Small intestine (tissue), 7 donors: Measurements from ENCODE around the gene SENP1. TPM values are rescaled to one million over a fixed set of nuclear protein-coding genes. Genes with fewer than 3 reads are reported as not detected.
A peak's percentile ranks its signal among the peaks of the same experiment; 100 is the strongest.

Source experiments
- DNase-seq, 2 donors: peaks; one replicate each; pipeline versions ENCODE4 v3.0.0 to v3.0.0-alpha.2; 2013
- FAIRE-seq: peaks from 2 replicates; lab custom pipeline; 2012; peaks lifted over from hg19 to GRCh38; lab: Jason Lieb, UNC
- H3K27ac ChIP-seq, 3 donors: one replicate each; pipeline ENCODE4 v1.5.1; 2013; ENCODE audit warnings: low read length in 2 of 3, mild to moderate bottlenecking in 2 of 3, control low read depth in 1 of 3, inconsistent platforms in 1 of 3, low read depth in 1 of 3, moderate library complexity in 1 of 3
- H3K27me3 ChIP-seq, 3 donors: one replicate each; pipeline ENCODE4 v1.6.1; 2013; ENCODE audit warnings: low read length in 3 of 3, inconsistent platforms in 1 of 3; ENCODE audit not compliant: control insufficient read depth in 3 of 3, insufficient read depth in 3 of 3
- H3K36me3 ChIP-seq, 3 donors: one replicate each; pipeline ENCODE4 v1.6.1; 2013; ENCODE audit warnings: low read length in 3 of 3, inconsistent platforms in 1 of 3, low read depth in 1 of 3, mild to moderate bottlenecking in 1 of 3, moderate library complexity in 1 of 3; ENCODE audit not compliant: control insufficient read depth in 3 of 3, insufficient read depth in 2 of 3
- H3K4me1 ChIP-seq, 3 donors: one replicate each; pipeline ENCODE4 v1.6.1; 2013; ENCODE audit warnings: low read length in 2 of 3, inconsistent platforms in 1 of 3, low read depth in 1 of 3, mild to moderate bottlenecking in 1 of 3, moderate library complexity in 1 of 3; ENCODE audit not compliant: control insufficient read depth in 3 of 3, insufficient read depth in 2 of 3
- H3K4me3 ChIP-seq, 3 donors: one replicate each; pipeline ENCODE4 v1.5.1; 2013; ENCODE audit warnings: low read length in 3 of 3, control low read depth in 1 of 3, inconsistent platforms in 1 of 3, low read depth in 1 of 3, mild to moderate bottlenecking in 1 of 3, moderate library complexity in 1 of 3
- H3K9me3 ChIP-seq, 2 donors: one replicate each; pipeline ENCODE4 v1.6.1; 2013; ENCODE audit warnings: low read depth in 1 of 2, low read length in 1 of 2; ENCODE audit not compliant: control insufficient read depth in 2 of 2, insufficient read depth in 1 of 2
- WGBS, 3 donors: extraction: QIAGEN DNeasy Blood & Tissue Kit; methylation state at CpG; one replicate each; pipeline ENCODE4 v1.1.7; 2013; 5-methylcytosine and 5-hydroxymethylcytosine counted together
- polyA plus RNA-seq, 4 donors: library from polyadenylated mRNA; stranded (reverse) in 3 of 4; unstranded in 1 of 4; fragments of 200-250 nt in 3 of 4; fragments of 120-200 nt in 1 of 4; gene quantifications; one replicate each; pipeline versions ENCODE4 v1.2.1 to v1.2.3, GENCODE V29; 2013
- donor health status: healthy with polysubstance abuse.
- donor health status: control.
- donor health status: control.
- donor health status: Bipolar disorder and iron deficiency.
- donor health status: healthy.

The SENP1 gene
- polyA plus RNA-seq, 4 donors: 2.5 to 11.7 (median 4.1) TPM

- no peak for FAIRE-seq
- Histone ChIP-seq H3K9me3 (no peaks in the 10 kb centered on the region), H3K27ac (no peak overlapping the region), H3K4me1 (peaks cover 2 to 42% (median 10%) of the 10 kb centered on the region in 3 donors), H3K4me3 (peak overlapping the region in 1 of 3 donors; percentile 22), H3K36me3 (no peaks in the 10 kb centered on the region), H3K27me3 (peaks cover 19 to 59% (median 25%) of the 10 kb centered on the region in 3 donors)
- 51 to 72% (median 63%) methylated on average over 28 to 30 of the region's 30 CpGs for WGBS, 3 donors
- DNase-seq: no peak
These were observed 100.7 kb downstream of the SENP1 start for GRCh38 chr12:48005001-48005749.

- Histone ChIP-seq H3K9me3 (no peaks in the 10 kb centered on the region), H3K4me3 (peak within 1 kb of the TSS in 2 of 3 donors; percentile 22 to 33), H3K36me3 (no peaks in the 10 kb centered on the region), H3K4me1 (peaks cover 2 to 42% (median 10%) of the 10 kb centered on the region in 3 donors), H3K27me3 (peaks cover 19 to 63% (median 26%) of the 10 kb centered on the region in 3 donors), H3K27ac (no peak within 1 kb of the TSS)
- FAIRE-seq (no peak), DNase-seq (peak in 1 of 2 donors; percentile 62)
- WGBS, 3 donors: 2 to 4% (median 2%) methylated on average over 56 to 83 of the region's 83 CpGs
These were observed 101.6 kb downstream of the SENP1 start, which contains the start of gene COL2A1 for GRCh38 chr12:48004053-48004941. Gene COL2A1, minus strand, starts transcription at chr12:48004476. Its CDS starts 155 bp downstream, at chr12:48004321.

- H3K27ac ChIP-seq: no peak overlapping the region
- peaks cover 2 to 42% (median 10%) of the 10 kb centered on the region in 3 donors for H3K4me1 ChIP-seq
- peaks cover 19 to 63% (median 26%) of the 10 kb centered on the region in 3 donors for H3K27me3 ChIP-seq
- peak overlapping the region in 1 of 3 donors; percentile 22 for H3K4me3 ChIP-seq
- WGBS, 3 donors: 2 to 5% (median 4%) methylated on average over 38 of the region's 38 CpGs
- DNase-seq (peak in 1 of 2 donors; percentile 62), FAIRE-seq (no peak)
- H3K9me3 ChIP-seq: no peaks in the 10 kb centered on the region
- H3K36me3 ChIP-seq: no peaks in the 10 kb centered on the region
These were observed 102.4 kb downstream of the SENP1 start for GRCh38 chr12:48003226-48004052.

- no peak for FAIRE-seq
- Histone ChIP-seq H3K27me3 (peaks cover 19 to 64% (median 26%) of the 10 kb centered on the region in 3 donors), H3K4me1 (peaks cover 2 to 42% (median 10%) of the 10 kb centered on the region in 3 donors), H3K4me3 (peak overlapping the region in 2 of 3 donors; percentile 5 to 9), H3K36me3 (no peaks in the 10 kb centered on the region), H3K9me3 (no peaks in the 10 kb centered on the region), H3K27ac (no peak overlapping the region)
- 2 to 3% (median 3%) methylated on average over 26 of the region's 26 CpGs for WGBS, 3 donors
- DNase-seq: peak in 1 of 2 donors; percentile 77
These were observed 103.1 kb downstream of the SENP1 start for GRCh38 chr12:48002773-48003218.

- Histone ChIP-seq H3K4me1 (peaks cover 2 to 42% (median 10%) of the 10 kb centered on the region in 3 donors), H3K9me3 (no peaks in the 10 kb centered on the region), H3K27me3 (peaks cover 19 to 67% (median 26%) of the 10 kb centered on the region in 3 donors), H3K4me3 (peak overlapping the region in 2 of 3 donors; percentile 9 to 46), H3K36me3 (no peaks in the 10 kb centered on the region), H3K27ac (no peak overlapping the region)
- FAIRE-seq (no peak), DNase-seq (no peak)
- WGBS, 3 donors: 2 to 8% (median 3%) methylated on average over 13 of the region's 13 CpGs
These were observed 103.5 kb downstream of the SENP1 start for GRCh38 chr12:48002414-48002730.

GRCh38 chr12:48001505-48002413, 104.1 kb downstream of the SENP1 start:
- H3K9me3 ChIP-seq: no peaks in the 10 kb centered on the region
- H3K27me3 ChIP-seq: peaks cover 19 to 67% (median 26%) of the 10 kb centered on the region in 3 donors
- WGBS, 3 donors: 0 to 2% (median 1%) methylated on average over 56 to 57 of the region's 57 CpGs
- FAIRE-seq (no peak), DNase-seq (peak; percentile 51 to 75)
- peaks cover 2 to 42% (median 10%) of the 10 kb centered on the region in 3 donors for H3K4me1 ChIP-seq
- H3K27ac ChIP-seq: no peak overlapping the region
- H3K36me3 ChIP-seq: no peaks in the 10 kb centered on the region
- peak overlapping the region in 2 of 3 donors; percentile 46 for H3K4me3 ChIP-seq

- H3K27ac ChIP-seq: no peak overlapping the region
- H3K4me1 ChIP-seq: peaks cover 2 to 42% (median 10%) of the 10 kb centered on the region in 3 donors
These were observed 104.9 kb downstream of the SENP1 start for GRCh38 chr12:48000878-48001504.

More at GRCh38 chr12:48000878-48001504, 104.9 kb downstream of the SENP1 start:
- Histone ChIP-seq H3K4me3 (peak overlapping the region in 2 of 3 donors; percentile 46), H3K9me3 (no peaks in the 10 kb centered on the region), H3K27me3 (peaks cover 19 to 64% (median 26%) of the 10 kb centered on the region in 3 donors), H3K36me3 (no peaks in the 10 kb centered on the region)
- 7 to 11% (median 8%) methylated on average over 18 of the region's 18 CpGs for WGBS, 3 donors
- DNase-seq (peak in 1 of 2 donors; percentile 68), FAIRE-seq (no peak)
